A549 (cell line): ENCODE results near the gene IP6K3. TPM values are rescaled to one million over a fixed set of nuclear protein-coding genes. Genes with fewer than 3 reads are reported as not detected.

Experiments used
- ATAC-seq, 2 experiments: fragments of 200-7000 bp in 1 of 2; fragments of >200 bp in 1 of 2; cut with Nextera tagmentation in 1 of 2; cut with Tn5 transposase in 1 of 2; 3 replicates each; pipeline versions ENCODE4 v1.8.0 to v1.9.1; 2018 to 2020; ENCODE audit warnings: mild to moderate bottlenecking in 1 of 2, moderate library complexity in 1 of 2
- CTCF ChIA-PET: fragments of 300-600 bp; sonication (Branson Sonifier 250); formaldehyde crosslinking; extraction: SDS; loops from one replicate; lab custom pipeline; 2021; ENCODE audit warnings: antibody characterized with exemption, inconsistent platforms; lab: Yijun Ruan, JAX
- POLR2A ChIA-PET: fragments of 350-600 bp; formaldehyde crosslinking; extraction: SDS; loops from one replicate; lab custom pipeline; 2021; ENCODE audit warnings: antibody characterized with exemption, inconsistent platforms; lab: Yijun Ruan, JAX
- DNase-seq, 2 experiments: peaks; one replicate each; pipeline versions ENCODE4 v3.0.0 to v3.0.0-alpha.2; 2011 to 2016; ENCODE audit warnings: low read depth in 1 of 2, low spot score in 1 of 2
- FAIRE-seq: peaks from 2 replicates; lab custom pipeline; 2011; peaks lifted over from hg19 to GRCh38; lab: Jason Lieb, UNC
- H3K27ac ChIP-seq, 2 experiments: fragments of >200 bp; sonication (Bioruptor Twin); formaldehyde crosslinking; 3 replicates each; pipeline ENCODE4 v1.5.1; 2016 to 2017
- H3K4me1 ChIP-seq: fragments of >200 bp; sonication (Bioruptor Twin); formaldehyde crosslinking; 3 replicates; pipeline ENCODE4 v1.6.1; 2016
- H3K4me2 ChIP-seq: fragments of >200 bp; sonication (Bioruptor Twin); formaldehyde crosslinking; 3 replicates; pipeline ENCODE4 v1.6.1; 2016
- H3K4me3 ChIP-seq: fragments of >200 bp; sonication (Bioruptor Twin); formaldehyde crosslinking; 3 replicates; pipeline ENCODE4 v1.5.1; 2016
- H3K9me3 ChIP-seq: fragments of >200 bp; sonication (Bioruptor Twin); formaldehyde crosslinking; 3 replicates; pipeline ENCODE4 v1.6.1; 2016
- CEBPB ChIP-seq, 2 experiments: fragments of >200 bp in 1 of 2; sonication (Bioruptor Twin) in 1 of 2; formaldehyde crosslinking in 1 of 2; IDR thresholded peaks; 2 replicates each; pipeline ENCODE4 v1.6.1; 2012 to 2016
- CHD2 ChIP-seq: fragments of 150-350 bp; IDR thresholded peaks from 2 replicates; pipeline ENCODE4 v1.6.1; 2014; ENCODE audit warnings: low read length; ENCODE audit not compliant: partially characterized antibody
- ELK1 ChIP-seq: fragments of 150-350 bp; IDR thresholded peaks from 2 replicates; pipeline ENCODE4 v1.6.1; 2014; ENCODE audit warnings: low read depth, mild to moderate bottlenecking, low read length
- EP300 ChIP-seq, 2 experiments: fragments of >200 bp; sonication (Bioruptor Twin); formaldehyde crosslinking; IDR thresholded peaks; 2 replicates in 1 of 2; 3 replicates in 1 of 2; pipeline ENCODE4 v1.6.1; 2016 to 2017
- FOSL2 ChIP-seq, 2 experiments: fragments of 450-650 bp in 1 of 2; fragments of >200 bp in 1 of 2; sonication (Bioruptor Twin) in 1 of 2; formaldehyde crosslinking; IDR thresholded peaks; 2 replicates each; pipeline versions ENCODE4 v1.5.0 to v1.6.1; 2016 to 2020; ENCODE audit warnings: mild to moderate bottlenecking in 1 of 2, moderate library complexity in 1 of 2
- HOXB13 ChIP-seq: fragments of 250-450 bp; sonication (Bioruptor Pico); IDR thresholded peaks from 2 replicates; pipeline ENCODE4 v1.5.0; 2020; ENCODE audit warnings: low read depth, mild to moderate bottlenecking, moderate library complexity
- HOXB5 ChIP-seq: fragments of 250-450 bp; sonication (Bioruptor Pico); IDR thresholded peaks from 2 replicates; pipeline ENCODE4 v1.5.0; 2020; ENCODE audit warnings: mild to moderate bottlenecking, moderate library complexity
- JUN ChIP-seq, 2 experiments: fragments of >200 bp; sonication (Bioruptor Twin); formaldehyde crosslinking; IDR thresholded peaks; 2 replicates in 1 of 2; 3 replicates in 1 of 2; pipeline ENCODE4 v1.6.1; 2016 to 2017
- NR3C1 ChIP-seq: fragments of >200 bp; sonication (Bioruptor Twin); formaldehyde crosslinking; IDR thresholded peaks from 3 replicates; pipeline ENCODE4 v1.6.1; 2017
- REST ChIP-seq: fragments of 200-600 bp; sonication (generic); IDR thresholded peaks from 2 replicates; pipeline ENCODE4 v1.6.1; 2016; ENCODE audit warnings: antibody characterized with exemption, mild to moderate bottlenecking, moderate library complexity
- RNF2 ChIP-seq: fragments of 200-600 bp; sonication (generic); IDR thresholded peaks from 2 replicates; pipeline ENCODE4 v1.6.1; 2016; ENCODE audit warnings: low read depth, mild to moderate bottlenecking, antibody characterized with exemption, moderate library complexity, borderline replicate concordance
- TFCP2L1 ChIP-seq: fragments of 250-450 bp; sonication (Bioruptor Pico); IDR thresholded peaks from 2 replicates; pipeline ENCODE4 v1.5.0; 2021; ENCODE audit warnings: mild to moderate bottlenecking
- TP53 ChIP-seq: fragments of 250-450 bp; sonication (Bioruptor Pico); IDR thresholded peaks from 2 replicates; pipeline ENCODE4 v1.5.0; 2021; ENCODE audit warnings: mild to moderate bottlenecking, moderate library complexity
- USF2 ChIP-seq: fragments of 450-650 bp; IDR thresholded peaks from 2 replicates; pipeline ENCODE4 v1.6.1; 2014; ENCODE audit warnings: antibody characterized with exemption
- ZNF302 ChIP-seq: fragments of 250-450 bp; sonication (Bioruptor Pico); IDR thresholded peaks from 2 replicates; pipeline ENCODE4 v1.9.0; 2021; ENCODE audit warnings: inconsistent platforms, mild to moderate bottlenecking, moderate library complexity
- ZSCAN20 ChIP-seq: fragments of 250-450 bp; sonication (Bioruptor Pico); IDR thresholded peaks from 2 replicates; pipeline ENCODE4 v1.8.0; 2022; ENCODE audit warnings: mild to moderate bottlenecking, moderate library complexity
- WGBS: methylation state at CpG from one replicate; pipeline ENCODE4 v1.1.6; 2017; ENCODE audit errors: missing lambda C conversion rate; 5-methylcytosine and 5-hydroxymethylcytosine counted together
- polyA minus RNA-seq: library from RNA; depleted of rRNA, polyadenylated mRNA; stranded (reverse); fragments of >200 nt; gene quantifications from 2 replicates; pipeline ENCODE4 v1.2.3, GENCODE V29; 2011; rRNA and poly(A)+ RNA removed
- polyA plus RNA-seq, 4 experiments: library from polyadenylated mRNA; depleted of rRNA in 3 of 4; stranded (reverse); fragments of >200 nt; fragmentation: RNase III in 1 of 4; extraction: RNeasy Plus Mini Kit Qiagen cat#74134 plus additional on column Dnase treatment in 1 of 4; gene quantifications; 2 replicates in 3 of 4; 3 replicates in 1 of 4; pipeline ENCODE4 v1.2.3, GENCODE V29; 2011 to 2017
- TF ChIP-seq, protein P1 (sequence below): IDR thresholded peaks from 2 replicates; pipeline ENCODE4 v1.6.1; 2012

IP6K3 gene, protein sequence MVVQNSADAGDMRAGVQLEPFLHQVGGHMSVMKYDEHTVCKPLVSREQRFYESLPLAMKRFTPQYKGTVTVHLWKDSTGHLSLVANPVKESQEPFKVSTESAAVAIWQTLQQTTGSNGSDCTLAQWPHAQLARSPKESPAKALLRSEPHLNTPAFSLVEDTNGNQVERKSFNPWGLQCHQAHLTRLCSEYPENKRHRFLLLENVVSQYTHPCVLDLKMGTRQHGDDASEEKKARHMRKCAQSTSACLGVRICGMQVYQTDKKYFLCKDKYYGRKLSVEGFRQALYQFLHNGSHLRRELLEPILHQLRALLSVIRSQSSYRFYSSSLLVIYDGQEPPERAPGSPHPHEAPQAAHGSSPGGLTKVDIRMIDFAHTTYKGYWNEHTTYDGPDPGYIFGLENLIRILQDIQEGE
- polyA plus RNA-seq (2011; rRNA removed) (0.11 and 0.12 TPM in 2 replicates), polyA plus RNA-seq (2017; fragmentation: RNase III; extraction: RNeasy Plus Mini Kit Qiagen cat#74134 plus additional on column Dnase treatment) (0.03 to 0.20 TPM (median 0.07 TPM) in 3 replicates), polyA minus RNA-seq (not detected in 2 replicates)
- 0.04 and 0.05 TPM in 2 replicates for polyA plus RNA-seq (2012; cell fraction: cytosol; rRNA removed)
- 0.08 and 0.12 TPM in 2 replicates for polyA plus RNA-seq (2012; cell fraction: nucleus; rRNA removed)

GRCh38 chr6:33746651-33747100 lies at the start of gene IP6K3:
TSS of gene IP6K3 (minus strand) at chr6:33746905. CDS start at chr6:33735476, 11,429 bp downstream.
- DNase-seq: no peak
- no peak for TF ChIP-seq CHD2
- no peak for TF ChIP-seq FOSL2 (IDR thresholded peaks at IDR 0.05)
- TF ChIP-seq FOSL2 (CRISPR knock-in tag; IDR thresholded peaks at IDR 0.05): no peak
- TF ChIP-seq EP300 (IDR thresholded peaks at IDR 0.05): no peak
- TF ChIP-seq TFCP2L1 (CRISPR knock-in tag): no peak
- no peak for TF ChIP-seq ZSCAN20 (CRISPR knock-in tag)
- TF ChIP-seq HOXB13 (CRISPR knock-in tag): no peak
- TF ChIP-seq JUN (IDR thresholded peaks at IDR 0.05): no peak
- TF ChIP-seq NR3C1: no peak
- no peak for TF ChIP-seq CEBPB (IDR thresholded peaks at IDR 0.05)
- TF ChIP-seq USF2: no peak
- TF ChIP-seq ELK1: no peak
- TF ChIP-seq REST: no peak
- no peak for TF ChIP-seq ZNF302 (CRISPR knock-in tag)
- no peak for TF ChIP-seq TP53 (CRISPR knock-in tag)
- TF ChIP-seq, protein P1, sequence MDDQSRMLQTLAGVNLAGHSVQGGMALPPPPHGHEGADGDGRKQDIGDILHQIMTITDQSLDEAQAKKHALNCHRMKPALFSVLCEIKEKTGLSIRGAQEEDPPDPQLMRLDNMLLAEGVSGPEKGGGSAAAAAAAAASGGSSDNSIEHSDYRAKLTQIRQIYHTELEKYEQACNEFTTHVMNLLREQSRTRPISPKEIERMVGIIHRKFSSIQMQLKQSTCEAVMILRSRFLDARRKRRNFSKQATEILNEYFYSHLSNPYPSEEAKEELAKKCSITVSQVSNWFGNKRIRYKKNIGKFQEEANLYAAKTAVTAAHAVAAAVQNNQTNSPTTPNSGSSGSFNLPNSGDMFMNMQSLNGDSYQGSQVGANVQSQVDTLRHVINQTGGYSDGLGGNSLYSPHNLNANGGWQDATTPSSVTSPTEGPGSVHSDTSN: no peak
- no peak for TF ChIP-seq RNF2
- TF ChIP-seq HOXB5 (CRISPR knock-in tag): no peak
- Histone ChIP-seq H3K9me3 (no peaks in the 10 kb centered on the region), H3K4me3 (no peak within 1 kb of the TSS), H3K4me1 (peaks cover 27% of the 10 kb centered on the region), H3K27ac (peak within 1 kb of the TSS; percentile 68 to 77; a peak in 4 of 6 replicates), H3K4me2 (peak within 1 kb of the TSS; percentile 45)
- ChIA-PET POLR2A (interaction anchor here (1.0 to 1.1 kb wide), 2 partner anchors 31 to 35 kb away, joined by 3 to 4 read pairs; partner anchors contain the start of gene UQCC2), CTCF (interaction anchor here (0.9 to 7.2 kb wide), 4 partner anchors 16 to 410 kb away, joined by 4 to 80 read pairs (median 59); no protein-coding TSS in a partner anchor)
- FAIRE-seq: no peak
- 76% methylated on average over 8 of the region's 10 CpGs for WGBS
- ATAC-seq: peak in 1 of 2 experiments; percentile 14; a peak in 3 of 6 replicates
